H9 (cell line): Measurements from ENCODE around the gene CHST14. TPM values are rescaled to one million over a fixed set of nuclear protein-coding genes. Genes with fewer than 3 reads are reported as not detected.

ENCODE experiments used
- DNase-seq: peaks from one replicate; pipeline ENCODE4 v3.0.0-alpha.2; 2017
- H2AFZ ChIP-seq: one replicate; pipeline ENCODE4 v1.6.1; 2013; ENCODE audit warnings: mild to moderate bottlenecking, low read length, control low read depth, moderate library complexity
- H2AK5ac ChIP-seq: 2 replicates; pipeline ENCODE4 v1.6.1; 2013; ENCODE audit warnings: low read length, control low read depth, mixed read lengths; ENCODE audit not compliant: insufficient read length
- H2BK120ac ChIP-seq: one replicate; pipeline ENCODE4 v1.6.1; 2013; ENCODE audit warnings: low read depth, mild to moderate bottlenecking, low read length, control low read depth, inconsistent platforms; ENCODE audit not compliant: poor library complexity, severe bottlenecking
- H2BK12ac ChIP-seq: 2 replicates; pipeline ENCODE4 v1.6.1; 2013; ENCODE audit warnings: low read length, control low read depth, mixed read lengths, low read depth; ENCODE audit not compliant: insufficient read length
- H2BK15ac ChIP-seq: 2 replicates; pipeline ENCODE4 v1.6.1; 2013; ENCODE audit warnings: low read depth, low read length, control low read depth
- H2BK20ac ChIP-seq: one replicate; pipeline ENCODE4 v1.6.1; 2013; ENCODE audit warnings: low read depth, mild to moderate bottlenecking, low read length, control low read depth, inconsistent platforms; ENCODE audit not compliant: poor library complexity, severe bottlenecking
- H2BK5ac ChIP-seq: 2 replicates; pipeline ENCODE4 v1.6.1; 2013; ENCODE audit warnings: low read length, control low read depth, mixed read lengths; ENCODE audit not compliant: insufficient read length
- H3K14ac ChIP-seq: 2 replicates; pipeline ENCODE4 v1.6.1; 2013; ENCODE audit warnings: low read length, control low read depth; ENCODE audit not compliant: insufficient read depth
- H3K18ac ChIP-seq: 2 replicates; pipeline ENCODE4 v1.6.1; 2013; ENCODE audit warnings: low read depth, mild to moderate bottlenecking, mixed read lengths, low read length, control low read depth; ENCODE audit not compliant: insufficient read length
- H3K23ac ChIP-seq: 2 replicates; pipeline ENCODE4 v1.6.1; 2013; ENCODE audit warnings: low read length, control low read depth, mixed read lengths, low read depth; ENCODE audit not compliant: insufficient read length
- H3K23me2 ChIP-seq: 2 replicates; pipeline ENCODE4 v1.6.1; 2013; ENCODE audit warnings: low read depth, mild to moderate bottlenecking, mixed read lengths, low read length, control low read depth; ENCODE audit not compliant: insufficient read length, poor library complexity, severe bottlenecking
- H3K27ac ChIP-seq: 2 replicates; pipeline ENCODE4 v1.5.1; 2013; ENCODE audit warnings: low read length, control low read depth, mixed read lengths, low read depth; ENCODE audit not compliant: insufficient read length
- H3K27me3 ChIP-seq: 2 replicates; pipeline ENCODE4 v1.6.1; 2013; ENCODE audit warnings: low read length, control low read depth, inconsistent platforms; ENCODE audit not compliant: insufficient read depth
- H3K4ac ChIP-seq: 2 replicates; pipeline ENCODE4 v1.6.1; 2013; ENCODE audit warnings: low read depth, mild to moderate bottlenecking, control low read depth, inconsistent platforms, low read length, moderate library complexity
- H3K4me1 ChIP-seq: 2 replicates; pipeline ENCODE4 v1.6.1; 2013; ENCODE audit warnings: low read length, control low read depth, inconsistent platforms; ENCODE audit not compliant: insufficient read depth
- H3K4me2 ChIP-seq: 2 replicates; pipeline ENCODE4 v1.6.1; 2013; ENCODE audit warnings: low read length, control low read depth, mixed read lengths; ENCODE audit not compliant: insufficient read length, insufficient read depth
- H3K56ac ChIP-seq: 2 replicates; pipeline ENCODE4 v1.6.1; 2013; ENCODE audit warnings: low read depth, mild to moderate bottlenecking, mixed read lengths, low read length, control low read depth; ENCODE audit not compliant: insufficient read length
- H3K79me1 ChIP-seq: 2 replicates; pipeline ENCODE4 v1.6.1; 2013; ENCODE audit warnings: low read depth, mild to moderate bottlenecking, moderate library complexity, low read length, control low read depth, inconsistent platforms; ENCODE audit not compliant: insufficient read depth, poor library complexity, severe bottlenecking
- H3K79me2 ChIP-seq: 2 replicates; pipeline ENCODE4 v1.6.1; 2013; ENCODE audit warnings: low read length, control low read depth, inconsistent platforms; ENCODE audit not compliant: insufficient read depth
- H3K9ac ChIP-seq: 2 replicates; pipeline ENCODE4 v1.6.1; 2013; ENCODE audit warnings: low read length, control low read depth, mixed read lengths; ENCODE audit not compliant: insufficient read length; ENCODE audit errors: extremely low read depth
- H3K9me3 ChIP-seq: one replicate; pipeline ENCODE4 v1.6.1; 2013; ENCODE audit warnings: low read depth, low read length, inconsistent platforms; ENCODE audit not compliant: control insufficient read depth
- H3T11ph ChIP-seq: one replicate; pipeline ENCODE4 v1.6.1; 2013; ENCODE audit warnings: mild to moderate bottlenecking, low read length, control low read depth, inconsistent platforms
- H4K20me1 ChIP-seq: one replicate; pipeline ENCODE4 v1.6.1; 2013; ENCODE audit not compliant: control insufficient read depth, insufficient read length, insufficient read depth
- H4K5ac ChIP-seq: 2 replicates; pipeline ENCODE4 v1.6.1; 2013; ENCODE audit warnings: low read depth, mild to moderate bottlenecking, mixed read lengths, low read length, control low read depth; ENCODE audit not compliant: insufficient read length
- H4K8ac ChIP-seq: replicated peaks from 2 replicates; pipeline ENCODE4 v1.6.1; 2013; ENCODE audit warnings: low read length, control low read depth, mixed read lengths, low read depth; ENCODE audit not compliant: insufficient read length
- H4K91ac ChIP-seq: 2 replicates; pipeline ENCODE4 v1.6.1; 2013; ENCODE audit warnings: low read depth, mild to moderate bottlenecking, moderate library complexity, mixed read lengths, low read length, control low read depth; ENCODE audit not compliant: insufficient read length
- H3K27ac Mint-ChIP-seq, 3 experiments: 2 replicates in 2 of 3; 3 replicates in 1 of 3; pipeline ENCODE4 v1.8.0; 2020 to 2021; ENCODE audit warnings: mixed read lengths in 3 of 3, mild to moderate bottlenecking in 1 of 3, moderate library complexity in 1 of 3
- H3K27me3 Mint-ChIP-seq: 2 replicates; pipeline ENCODE4 v1.8.0; 2021; ENCODE audit warnings: low read depth, mild to moderate bottlenecking, moderate library complexity, mixed read lengths
- H3K36me3 Mint-ChIP-seq, 3 experiments: 2 replicates in 2 of 3; 3 replicates in 1 of 3; pipeline ENCODE4 v1.8.0; 2020 to 2021; ENCODE audit warnings: low read depth in 3 of 3, mixed read lengths in 3 of 3; ENCODE audit not compliant: insufficient read depth in 1 of 3
- H3K4me1 Mint-ChIP-seq, 2 experiments: 2 replicates each; pipeline ENCODE4 v1.8.0; 2020; ENCODE audit warnings: mixed read lengths in 2 of 2
- H3K4me3 Mint-ChIP-seq, 2 experiments: 2 replicates in 1 of 2; 3 replicates in 1 of 2; pipeline ENCODE4 v1.8.0; 2020 to 2021; ENCODE audit warnings: mild to moderate bottlenecking in 2 of 2, mixed read lengths in 2 of 2, moderate library complexity in 1 of 2
- H3K9me3 Mint-ChIP-seq, 2 experiments: 2 replicates in 1 of 2; 3 replicates in 1 of 2; pipeline ENCODE4 v1.8.0; 2020; ENCODE audit warnings: mild to moderate bottlenecking in 2 of 2, mixed read lengths in 2 of 2, moderate library complexity in 1 of 2
- CTCF ChIP-seq: fragments of 200-600 bp; sonication (generic); conservative IDR thresholded peaks from 3 replicates; pipeline ENCODE4 v1.8.0; 2021; ENCODE audit warnings: antibody characterized with exemption, mild to moderate bottlenecking
- WGBS: extraction: QIAGEN DNeasy Blood & Tissue Kit; methylation state at CpG from one replicate; pipeline ENCODE4 v1.1.7; 2013; ENCODE audit warnings: missing lambda C conversion rate, low lambda C conversion rate, mixed read lengths; ENCODE audit not compliant: insufficient read length; ENCODE audit errors: extremely low coverage; 5-methylcytosine and 5-hydroxymethylcytosine counted together
- total RNA-seq: library from RNA; stranded (reverse); gene quantifications from 2 replicates; pipeline ENCODE4 v1.2.1, GENCODE V29; 2021

Gene CHST14
- total RNA-seq, 1 experiment from 2014 or later = 25.7 TPM

- Mint-ChIP-seq H3K27me3 (peaks cover 25% of the 10 kb centered on the region), H3K4me3 (no peak overlapping the region)
These were observed 30.7 kb downstream of the CHST14 start for GRCh38 chr15:40501487-40501886.

More at GRCh38 chr15:40501487-40501886, 30.7 kb downstream of the CHST14 start:
- Mint-ChIP-seq H3K9me3 (no peaks in the 10 kb centered on the region; a peak in 1 of 5 replicates), H3K27ac (no peak overlapping the region), H3K36me3 (no peaks in the 10 kb centered on the region), H3K4me1 (peaks cover under 1 to 1% of the 10 kb centered on the region in 2 experiments; a peak in 3 of 4 replicates)
- Histone ChIP-seq H3K4me2 (no peak overlapping the region), H2AFZ (no peak overlapping the region), H2BK5ac (no peak overlapping the region), H2BK12ac (no peak overlapping the region), H3K56ac (no peak overlapping the region), H4K5ac (no peak overlapping the region), H4K8ac (no peak overlapping the region), H3K79me2 (no peaks in the 10 kb centered on the region), H3K4me1 (no peaks in the 10 kb centered on the region), H2AK5ac (no peak overlapping the region), H2BK120ac (no peak overlapping the region), H4K20me1 (no peaks in the 10 kb centered on the region), H2BK20ac (no peak overlapping the region), H3T11ph (no peak overlapping the region), H3K18ac (no peak overlapping the region), H3K27me3 (no peaks in the 10 kb centered on the region), H4K91ac (no peak overlapping the region), H3K27ac (no peak overlapping the region), H3K9me3 (no peaks in the 10 kb centered on the region), H3K23ac (no peak overlapping the region), H3K9ac (no peak overlapping the region), H3K23me2 (no peaks in the 10 kb centered on the region), H2BK15ac (no peak overlapping the region), H3K79me1 (no peaks in the 10 kb centered on the region), H3K14ac (no peak overlapping the region), H3K4ac (no peak overlapping the region)
- WGBS = no CpG with 5 or more reads among the region's 6 CpGs
- DNase-seq = no peak
- no peak for TF ChIP-seq CTCF
